Fibroblast of lung (primary cell): Measurements from ENCODE around the gene POLN. TPM values are rescaled to one million over a fixed set of nuclear protein-coding genes. Genes with fewer than 3 reads are reported as not detected.
A peak's percentile ranks its signal among the peaks of the same experiment; 100 is the strongest.

Experiments
- DNase-seq, 2 donors: peaks; one replicate each; pipeline versions ENCODE4 v3.0.0 to v3.0.0-alpha.2; 2010; ENCODE audit warnings: low read depth in 2 of 2
- H2AFZ ChIP-seq: 2 replicates; pipeline ENCODE4 v1.5.1; 2012; ENCODE audit warnings: low read length, control low read depth, inconsistent platforms
- H3K27ac ChIP-seq: 2 replicates; pipeline ENCODE4 v1.5.1; 2011; ENCODE audit warnings: low read length, control low read depth; ENCODE audit not compliant: insufficient read depth
- H3K27me3 ChIP-seq: 2 replicates; pipeline ENCODE4 v1.5.1; 2011; ENCODE audit warnings: mild to moderate bottlenecking, low read length; ENCODE audit not compliant: control insufficient read depth, insufficient read depth
- H3K36me3 ChIP-seq: 2 replicates; pipeline ENCODE4 v1.5.1; 2011; ENCODE audit warnings: low read length; ENCODE audit not compliant: control insufficient read depth, insufficient read depth
- H3K4me1 ChIP-seq: 2 replicates; pipeline ENCODE4 v1.5.1; 2011; ENCODE audit warnings: low read length; ENCODE audit not compliant: control insufficient read depth, insufficient read depth; ENCODE audit errors: extremely low read depth
- H3K4me2 ChIP-seq: 2 replicates; pipeline ENCODE4 v1.5.1; 2011; ENCODE audit warnings: low read length, control low read depth; ENCODE audit not compliant: insufficient read depth; ENCODE audit errors: extremely low read depth
- H3K4me3 ChIP-seq, 4 experiments: fragments of 200-600 bp in 1 of 4; sonication (generic) in 1 of 4; replicated peaks in 1 of 4; 2 replicates each; pipeline ENCODE4 v1.5.1; 2011 to 2016; ENCODE audit warnings: low read length in 4 of 4, low read depth in 3 of 4, mild to moderate bottlenecking in 3 of 4, control low read depth in 2 of 4, inconsistent platforms in 1 of 4, mixed read lengths in 1 of 4; ENCODE audit not compliant: insufficient read depth in 1 of 4; ENCODE audit errors: control extremely low read depth in 1 of 4
- H3K79me2 ChIP-seq: 2 replicates; pipeline ENCODE4 v1.5.1; 2012; ENCODE audit warnings: mild to moderate bottlenecking, low read length, inconsistent platforms; ENCODE audit not compliant: control insufficient read depth, insufficient read depth
- H3K9ac ChIP-seq: 2 replicates; pipeline ENCODE4 v1.5.1; 2011; ENCODE audit warnings: mild to moderate bottlenecking, low read length, control low read depth; ENCODE audit not compliant: insufficient read depth
- H3K9me3 ChIP-seq: 2 replicates; pipeline ENCODE4 v1.5.1; 2012; ENCODE audit warnings: low read depth, low read length; ENCODE audit not compliant: control insufficient read depth, insufficient read depth
- H4K20me1 ChIP-seq: 2 replicates; pipeline ENCODE4 v1.5.1; 2011; ENCODE audit warnings: low read length; ENCODE audit not compliant: control insufficient read depth, insufficient read depth; ENCODE audit errors: extremely low read depth
- CTCF ChIP-seq, 2 donors: IDR thresholded peaks in 1 of 2; conservative IDR thresholded peaks in 1 of 2; 1 replicate in 1 of 2; 2 replicates in 1 of 2; pipeline ENCODE4 v1.5.1; 2011 to 2012; ENCODE audit warnings: low read length in 2 of 2, control low read depth in 1 of 2, inconsistent platforms in 1 of 2, low read depth in 1 of 2, mild to moderate bottlenecking in 1 of 2
- EZH2 ChIP-seq: IDR thresholded peaks from 2 replicates; pipeline ENCODE4 v1.5.1; 2012; ENCODE audit warnings: low read length, control low read depth, mild to moderate bottlenecking; ENCODE audit errors: missing control alignments
- polyA plus RNA-seq, 2 donors: library from polyadenylated mRNA; depleted of rRNA in 1 of 2; stranded (reverse) in 1 of 2; unstranded in 1 of 2; fragments of >200 nt; gene quantifications; 2 replicates each; pipeline ENCODE4 v1.2.1, GENCODE V29; 2011 to 2012; ENCODE audit warnings: missing spikeins in 1 of 2
- total RNA-seq: library from RNA; depleted of rRNA; stranded (reverse); fragments of >200 nt; gene quantifications from 2 replicates; pipeline ENCODE4 v1.2.1, GENCODE V29; 2014

The POLN gene
- total and polyA plus RNA-seq, 2 donors (not counting 1 experiment from before 2014, with no cell fraction given) = 0.58 to 5.6 TPM

GRCh38 chr4:2135083-2135482 lies 106.8 kb downstream of the POLN start:
- no peaks in the 10 kb centered on the region for H3K36me3 ChIP-seq
- no peak overlapping the region for H3K9ac ChIP-seq
- H3K4me1 ChIP-seq = no peaks in the 10 kb centered on the region
- no peak overlapping the region for H2AFZ ChIP-seq
- H3K4me3 ChIP-seq = no peak overlapping the region
- no peak for TF ChIP-seq EZH2
- TF ChIP-seq CTCF (conservative IDR thresholded peaks at IDR 0.05 in 1 of 2, IDR thresholded peaks at IDR 0.05 in 1 of 2; ENCODE audit: low read depth in 1 of 2, low read length in 2 of 2) = no peak
- H3K27me3 ChIP-seq = no peaks in the 10 kb centered on the region
- H4K20me1 ChIP-seq = no peaks in the 10 kb centered on the region
- peak; percentile 49 to 58 for DNase-seq
- no peaks in the 10 kb centered on the region for H3K9me3 ChIP-seq
- no peak overlapping the region for H3K4me2 ChIP-seq
- no peaks in the 10 kb centered on the region for H3K79me2 ChIP-seq
- H3K27ac ChIP-seq = no peak overlapping the region

- TF ChIP-seq EZH2 = no peak
- TF ChIP-seq CTCF (conservative IDR thresholded peaks at IDR 0.05 in 1 of 2, IDR thresholded peaks at IDR 0.05 in 1 of 2; ENCODE audit: low read depth in 1 of 2, low read length in 2 of 2) = no peak
- no peaks in the 10 kb centered on the region for H3K4me1 ChIP-seq
- H3K27ac ChIP-seq = no peak overlapping the region
- no peak overlapping the region for H3K4me3 ChIP-seq
- no peak overlapping the region for H3K4me2 ChIP-seq
- H3K9ac ChIP-seq = no peak overlapping the region
- H2AFZ ChIP-seq = no peak overlapping the region
- no peaks in the 10 kb centered on the region for H3K36me3 ChIP-seq
- peak in 1 of 2 donors; percentile 7 for DNase-seq
- H3K27me3 ChIP-seq = no peaks in the 10 kb centered on the region
- no peaks in the 10 kb centered on the region for H3K79me2 ChIP-seq
- H3K9me3 ChIP-seq = no peaks in the 10 kb centered on the region
- H4K20me1 ChIP-seq = no peaks in the 10 kb centered on the region
These were observed 109.5 kb downstream of the POLN start for GRCh38 chr4:2132438-2132837.

GRCh38 chr4:2127609-2128332 lies 114.2 kb downstream of the POLN start:
- peak in 1 of 2 donors; percentile 18 for DNase-seq
- Histone ChIP-seq H2AFZ (no peak overlapping the region), H3K4me3 (no peak overlapping the region)

More at GRCh38 chr4:2127609-2128332, 114.2 kb downstream of the POLN start:
- H3K4me1 ChIP-seq = no peaks in the 10 kb centered on the region
- H3K9me3 ChIP-seq = no peaks in the 10 kb centered on the region
- H3K36me3 ChIP-seq = no peaks in the 10 kb centered on the region
- no peaks in the 10 kb centered on the region for H3K79me2 ChIP-seq
- H4K20me1 ChIP-seq = no peaks in the 10 kb centered on the region
- H3K27ac ChIP-seq = no peak overlapping the region
- H3K9ac ChIP-seq = no peak overlapping the region
- no peak overlapping the region for H3K4me2 ChIP-seq
- H3K27me3 ChIP-seq = no peaks in the 10 kb centered on the region
- no peak for TF ChIP-seq EZH2
- no peak for TF ChIP-seq CTCF (conservative IDR thresholded peaks at IDR 0.05 in 1 of 2, IDR thresholded peaks at IDR 0.05 in 1 of 2; ENCODE audit: low read depth in 1 of 2, low read length in 2 of 2)
